ENCODE data around the gene SRGN.
A peak's percentile ranks its signal among the peaks of the same experiment; 100 is the strongest.
"Not testable (repeated sequence)": the region's sequence is repeated elsewhere in the genome, so short reads cannot be mapped to it uniquely, and the experiment has no call there.

Gene SRGN, protein sequence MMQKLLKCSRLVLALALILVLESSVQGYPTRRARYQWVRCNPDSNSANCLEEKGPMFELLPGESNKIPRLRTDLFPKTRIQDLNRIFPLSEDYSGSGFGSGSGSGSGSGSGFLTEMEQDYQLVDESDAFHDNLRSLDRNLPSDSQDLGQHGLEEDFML

DNA sequence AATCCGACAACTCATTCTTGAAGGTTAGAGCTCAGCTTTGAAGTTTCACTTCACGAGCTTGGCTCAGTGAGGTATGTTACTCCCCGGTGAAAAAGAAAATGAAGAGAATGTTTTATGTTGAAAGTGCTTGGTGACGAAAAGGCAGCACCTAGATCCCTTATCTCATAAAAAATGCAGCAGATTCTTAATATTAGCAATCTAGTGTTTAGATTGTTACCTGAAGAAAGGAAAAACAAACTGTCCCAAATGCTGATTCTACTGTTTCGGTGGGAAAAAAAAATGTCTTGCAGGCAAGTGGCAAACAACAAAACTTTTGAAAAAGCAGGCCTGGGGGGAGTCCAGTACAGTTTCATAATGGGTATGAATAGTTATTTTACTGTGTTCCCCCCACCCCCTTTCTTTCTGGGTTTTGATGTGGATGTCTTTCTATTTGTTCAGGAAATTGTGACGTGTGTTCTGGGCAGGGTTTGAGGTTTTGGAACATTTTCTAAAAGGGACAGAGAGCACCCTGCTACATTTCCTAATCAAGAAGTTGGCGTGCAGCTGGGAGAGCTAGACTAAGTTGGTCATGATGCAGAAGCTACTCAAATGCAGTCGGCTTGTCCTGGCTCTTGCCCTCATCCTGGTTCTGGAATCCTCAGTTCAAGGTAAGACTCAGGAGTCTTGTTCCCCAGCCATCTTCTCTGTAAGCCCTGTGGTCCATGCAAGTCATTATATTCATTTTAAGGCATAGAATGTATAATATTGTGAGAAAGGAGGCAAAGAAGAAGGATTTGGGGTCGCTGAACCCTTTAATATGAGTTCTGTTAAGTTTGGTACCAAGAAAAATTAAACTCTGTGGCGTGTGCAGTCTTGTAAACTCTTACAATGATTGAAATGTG, at the start of gene SRGN:
TSS of gene SRGN (plus strand) at position 514 of the 881 bp plus-strand sequence. CDS start at position 569, 55 bp downstream.
- peak; percentile 17 for DNase-seq

GRCh38 chr10:69040904-69041303, 47.0 kb upstream of the SRGN start:
- DNase-seq, result not testable (repeated sequence)

- DNase-seq, result no peak
Observed at GRCh38 chr10:69042417-69042816, 45.5 kb upstream of the SRGN start.

- DNase-seq, result no peak
Observed at GRCh38 chr10:69042838-69043237, 45.1 kb upstream of the SRGN start.

DNA sequence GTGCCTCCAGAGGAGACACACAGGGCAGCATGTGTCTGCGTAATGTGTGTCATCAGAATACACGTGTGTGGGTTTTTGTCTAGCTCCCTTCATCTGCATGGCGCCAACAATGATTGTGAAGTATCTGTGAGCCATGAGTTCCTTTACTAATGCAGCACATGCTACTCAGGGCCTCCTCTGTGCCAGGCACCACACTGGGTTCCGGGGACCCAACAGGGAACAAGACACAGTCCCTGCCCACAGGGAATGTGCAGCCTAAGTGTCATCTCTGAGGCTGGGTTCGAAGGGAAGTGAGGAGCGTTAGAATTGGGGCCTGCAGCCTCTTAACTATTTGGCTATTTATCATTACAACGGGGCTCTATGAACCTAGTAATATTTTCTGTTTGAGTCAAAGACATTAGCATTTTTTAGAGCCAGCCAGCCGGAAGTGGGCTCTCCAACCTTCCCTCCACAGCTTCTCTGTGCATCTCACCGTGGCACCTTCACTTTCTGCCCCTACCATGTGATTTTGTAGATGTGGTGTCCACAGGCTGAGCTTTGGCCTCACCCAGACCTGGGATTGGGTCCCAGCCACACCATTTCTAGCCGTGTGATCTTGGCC, 43.9 kb upstream of the SRGN start:
- DNase-seq, result no peak

GRCh38 chr10:69044546-69044945, 43.4 kb upstream of the SRGN start:
- DNase-seq, result no peak

DNA sequence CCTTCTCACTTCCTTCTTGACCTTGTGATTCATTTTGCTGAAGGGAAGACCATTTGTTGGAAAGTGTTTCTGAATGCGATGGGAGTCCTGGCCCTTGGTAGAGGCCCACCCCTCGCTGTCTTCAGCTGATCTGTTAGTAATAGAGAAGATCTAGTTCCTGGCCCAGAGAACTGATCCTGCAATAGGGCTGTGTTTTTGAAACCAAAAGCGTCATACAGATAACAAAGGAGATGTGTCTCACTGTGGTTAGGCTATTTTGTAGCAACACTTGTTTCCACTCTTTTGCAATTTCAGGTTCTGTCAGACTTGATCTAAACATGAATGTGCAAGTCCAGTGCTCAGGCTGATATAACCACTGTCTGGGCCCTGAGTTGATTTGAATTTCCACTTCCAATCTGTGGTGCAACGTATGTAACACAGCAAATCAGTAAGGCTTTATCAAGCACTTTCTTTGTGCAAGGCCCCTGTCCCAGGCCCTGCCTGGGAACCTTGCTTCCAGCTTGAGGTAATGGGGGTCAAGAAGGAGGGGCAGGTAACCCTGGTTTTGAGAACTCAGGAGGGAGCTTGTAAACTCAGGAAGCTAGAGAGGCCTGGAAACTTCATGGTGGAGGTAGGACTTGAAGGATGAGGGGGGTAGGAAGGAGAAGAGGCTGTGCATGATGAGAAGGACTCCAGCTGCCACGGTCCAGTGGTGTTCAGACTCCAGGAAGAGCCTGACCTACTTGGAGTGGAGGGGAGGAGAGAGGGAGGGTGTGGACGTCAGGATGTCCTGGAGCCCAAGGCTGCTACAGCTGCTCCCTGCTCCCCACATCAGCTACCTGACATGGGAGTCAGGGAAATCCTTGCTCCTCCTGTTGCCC, 42.2 kb upstream of the SRGN start:
- no peak for DNase-seq

DNA sequence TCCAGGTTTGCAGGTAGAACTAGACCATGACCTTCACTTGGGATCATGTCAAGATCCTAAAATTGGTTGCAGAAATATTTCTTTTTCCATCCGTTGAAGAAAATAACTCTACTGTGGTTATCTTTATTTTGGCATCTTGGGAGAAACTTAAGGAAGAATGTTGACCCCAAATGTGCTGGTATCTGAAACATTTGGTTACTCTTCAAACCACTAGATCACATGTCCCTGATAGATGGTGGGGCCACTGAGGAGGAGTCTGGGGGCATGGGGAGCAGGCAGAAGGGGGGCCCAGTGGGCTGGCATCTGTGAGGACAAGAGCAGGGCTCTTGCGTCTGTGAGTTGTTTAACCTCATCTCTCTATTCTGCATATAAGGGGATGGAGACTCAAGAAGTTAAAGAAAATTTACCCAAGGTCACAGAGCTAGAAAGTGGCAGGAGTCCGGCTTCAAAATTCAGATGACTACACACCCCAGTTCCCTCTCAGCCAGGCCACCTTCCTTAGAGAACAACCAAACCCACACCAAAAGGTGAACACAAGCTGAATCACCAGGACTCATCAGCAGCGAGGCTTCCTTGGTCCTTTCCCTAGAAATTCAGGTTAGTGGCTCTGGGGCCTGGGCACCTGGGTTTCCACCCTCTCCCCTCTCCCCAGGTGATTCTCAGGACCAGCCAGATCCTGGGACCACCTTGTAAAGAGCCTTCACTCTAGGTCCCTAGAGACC, 40.6 kb upstream of the SRGN start:
- DNase-seq, result no peak

GRCh38 chr10:69048103-69048502, 39.8 kb upstream of the SRGN start:
- DNase-seq, result no peak

- no peak for DNase-seq
Observed at GRCh38 chr10:69049566-69049961, 38.3 kb upstream of the SRGN start.

- DNase-seq, result peak; percentile 12
Observed at GRCh38 chr10:69051303-69051702, 36.6 kb upstream of the SRGN start.

DNA sequence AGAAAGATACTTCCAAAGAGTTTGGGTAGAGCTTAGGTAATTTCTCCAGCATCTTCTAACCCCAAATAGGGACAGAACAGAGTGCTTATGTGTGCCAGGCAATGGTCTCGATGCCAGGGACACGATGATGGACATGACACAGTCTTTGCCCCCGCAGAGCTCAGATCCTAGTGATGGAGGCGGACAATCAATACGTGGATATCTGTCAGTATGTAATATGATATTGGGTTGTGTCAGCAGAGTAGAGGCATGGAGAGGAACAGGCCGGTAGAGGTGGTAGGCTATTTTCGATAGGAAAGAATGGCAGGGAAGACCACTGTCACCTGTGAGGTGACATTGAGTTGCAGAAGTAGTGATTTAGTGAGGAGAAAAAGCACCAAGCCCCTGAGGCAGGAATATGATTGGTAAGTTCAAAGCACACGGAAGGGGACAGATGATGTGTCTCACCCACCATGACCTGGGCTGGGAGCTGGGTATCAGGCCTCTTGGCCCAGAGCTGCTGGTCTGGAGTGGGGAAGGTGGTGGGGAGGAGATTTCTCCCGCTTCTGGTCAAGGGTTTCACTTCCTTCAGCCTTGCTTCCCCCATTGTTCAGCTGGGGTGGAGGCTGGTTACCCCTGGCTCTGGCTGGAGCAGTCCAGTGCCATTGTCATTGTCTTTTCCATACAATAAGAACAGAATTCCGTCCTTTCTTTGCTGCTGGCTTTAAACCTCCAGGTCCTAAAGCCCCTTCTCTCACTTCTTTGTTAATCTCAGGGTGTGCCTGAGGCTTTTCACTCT, 36.0 kb upstream of the SRGN start:
- no peak for DNase-seq

DNA sequence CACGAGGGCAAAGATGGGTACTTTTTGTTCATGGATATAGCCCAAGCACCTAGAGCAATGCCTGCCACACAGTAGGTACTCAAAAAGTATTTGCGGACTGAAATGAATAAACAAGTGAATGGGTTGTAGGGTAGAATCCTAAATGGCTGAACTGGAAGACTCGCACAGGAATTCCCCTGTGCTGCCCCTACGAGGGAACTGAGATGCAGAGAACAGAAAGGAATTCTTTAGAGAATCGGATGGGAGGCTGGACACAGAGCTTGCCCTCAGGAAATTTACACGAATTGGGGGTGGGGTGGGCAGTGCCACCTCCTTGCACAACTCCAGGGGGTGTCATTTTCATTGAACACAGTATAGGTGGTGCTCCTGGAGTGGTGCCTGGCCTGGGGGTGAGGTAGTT, 35.2 kb upstream of the SRGN start:
- no peak for DNase-seq

- DNase-seq, result no peak
Observed at GRCh38 chr10:69055241-69055640, 32.7 kb upstream of the SRGN start.

- DNase-seq, result peak; percentile 6
Observed at GRCh38 chr10:69056129-69056528, 31.8 kb upstream of the SRGN start.

- no peak for DNase-seq
Observed at GRCh38 chr10:69056536-69057260, 31.2 kb upstream of the SRGN start.

DNA sequence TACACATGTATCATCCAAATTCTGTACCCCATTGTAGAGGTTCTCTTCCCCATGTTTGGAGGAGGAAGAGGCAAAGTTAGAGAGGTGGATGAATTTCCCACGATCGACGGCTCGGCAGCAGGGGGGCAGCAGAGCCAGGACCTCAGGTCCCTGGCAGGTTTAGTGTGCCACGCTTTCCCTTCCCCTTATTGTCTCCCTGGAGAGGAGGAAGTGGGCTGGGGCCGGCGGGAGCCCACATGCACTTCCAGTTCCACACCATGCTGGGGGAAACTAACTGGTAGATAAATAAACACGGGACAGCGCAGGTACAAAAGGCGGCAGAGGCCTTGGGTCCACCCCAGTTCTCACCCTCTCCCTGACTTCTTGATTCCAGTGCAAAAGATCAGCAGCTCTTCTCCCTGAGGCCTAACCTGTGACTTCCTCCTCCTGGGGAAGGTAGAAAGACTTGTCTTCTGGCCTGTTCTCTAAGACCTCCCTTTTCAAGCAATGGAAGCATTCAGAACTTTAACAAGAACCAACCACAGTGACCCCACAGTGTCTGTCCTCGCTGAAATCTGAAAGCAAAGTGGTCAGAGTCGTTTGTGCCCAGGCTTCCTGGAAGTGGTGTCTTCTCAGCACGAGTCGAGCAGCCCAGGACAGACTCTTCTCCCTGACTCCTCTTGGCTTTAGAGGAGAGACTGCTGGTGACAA, 30.5 kb upstream of the SRGN start:
- peak; percentile 24 for DNase-seq

GRCh38 chr10:69057951-69058297, 30.0 kb upstream of the SRGN start:
- no peak for DNase-seq

GRCh38 chr10:69060127-69060798, 27.6 kb upstream of the SRGN start:
- DNase-seq, result no peak

All from midbrain (tissue), 1 donor.